NCI-H146 (cell line): Measurements from ENCODE around the gene IL4.

Source experiments
- DNase-seq: peaks from one replicate; lab custom pipeline; 2025; lab: John Stamatoyannopoulos, UW

IL4 gene

DNA sequence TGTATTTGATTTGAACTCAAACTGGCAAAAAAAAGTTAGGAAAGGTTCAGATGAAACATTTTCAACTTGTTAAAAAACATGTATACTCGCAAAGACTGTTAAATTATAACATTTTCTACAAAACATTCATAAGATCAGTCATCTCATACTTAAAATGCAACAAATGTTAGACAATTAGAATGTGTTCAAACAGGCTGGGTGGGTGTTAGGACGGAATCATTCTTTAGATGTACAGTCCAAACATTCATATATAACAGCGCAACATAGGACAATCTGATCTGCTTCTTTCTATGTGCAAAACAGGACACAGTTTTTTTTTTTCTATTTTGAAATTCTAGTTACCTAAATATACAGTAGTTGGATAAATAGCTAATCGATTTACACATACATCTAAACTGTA is 22.2 kb downstream of the IL4 start:
- DNase-seq, result no peak

DNA sequence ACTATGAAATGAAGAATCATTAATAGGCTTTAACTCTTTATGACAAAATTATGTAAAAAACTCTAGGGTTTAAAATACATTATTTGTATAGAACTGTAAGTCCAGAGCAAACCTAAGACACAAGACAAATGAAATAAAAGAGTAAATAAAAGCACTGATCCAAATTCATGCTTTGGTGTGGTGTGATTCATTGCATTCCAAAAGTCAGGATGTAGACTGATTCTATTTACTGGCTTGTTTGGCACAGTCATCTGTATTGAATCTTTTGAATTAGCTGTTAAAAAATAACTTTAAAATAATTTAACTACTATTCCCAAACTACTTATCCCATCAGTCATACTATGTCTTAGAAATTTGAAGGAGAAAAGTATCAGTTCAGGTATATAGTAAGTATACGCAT is 31.1 kb downstream of the IL4 start:
- DNase-seq, result no peak

DNA sequence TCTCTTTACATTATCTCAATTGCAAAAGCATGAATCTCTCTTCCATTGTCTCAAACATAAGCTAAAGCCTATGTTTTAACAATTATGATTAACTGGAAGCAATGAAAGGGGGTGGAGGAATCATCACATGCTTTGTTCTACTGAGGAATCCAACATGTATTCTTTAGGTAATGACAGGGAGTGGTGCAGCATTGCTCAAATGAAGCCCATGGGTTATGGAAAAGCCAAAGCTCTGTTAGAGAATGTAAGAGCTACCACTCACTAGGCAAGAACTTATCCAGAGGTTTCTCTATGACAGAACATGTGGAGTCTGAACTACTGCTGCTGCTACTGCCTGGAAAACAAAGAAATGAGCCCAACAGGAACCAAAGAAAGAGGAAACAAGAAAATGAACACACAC is 34.9 kb downstream of the IL4 start:
- DNase-seq, result no peak

DNA sequence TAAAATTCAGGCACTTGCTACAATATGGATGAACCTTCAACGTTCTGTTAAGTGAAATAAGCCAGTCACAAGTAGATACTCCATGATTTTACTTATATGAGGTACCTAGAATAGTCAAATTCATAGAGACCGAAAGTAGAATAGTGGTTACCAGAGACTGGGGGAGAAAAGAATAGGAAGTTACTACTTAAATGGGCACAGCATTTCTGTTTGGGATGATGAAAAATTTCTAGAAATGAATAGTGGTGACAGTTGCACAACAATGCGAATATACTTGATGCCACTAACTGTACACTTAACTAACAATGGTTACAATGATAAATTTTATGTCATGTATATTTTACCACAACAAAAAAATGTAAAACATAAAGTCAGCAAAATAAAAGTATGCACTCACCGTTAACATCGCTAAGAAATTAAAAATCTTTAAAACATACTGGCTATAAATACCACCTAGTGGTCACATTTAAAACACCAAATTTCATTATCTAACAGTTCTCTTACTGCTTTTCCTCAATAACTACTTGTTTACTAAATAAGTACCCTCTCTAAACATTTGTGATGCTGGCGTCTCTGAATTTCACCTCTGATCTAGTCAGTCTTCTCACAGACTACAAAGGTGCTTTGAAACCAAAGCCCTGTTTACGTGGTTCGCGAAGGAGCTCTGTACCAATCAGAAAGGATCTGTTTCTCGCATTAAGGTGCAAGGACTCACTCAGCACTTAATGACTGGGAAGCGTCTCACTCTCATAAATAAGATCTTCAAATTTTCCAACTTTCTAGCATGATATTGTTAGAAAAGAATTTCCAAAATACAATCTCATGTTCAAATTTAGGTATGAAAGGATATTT is 40.9 kb downstream of the IL4 start:
- no peak for DNase-seq

DNA sequence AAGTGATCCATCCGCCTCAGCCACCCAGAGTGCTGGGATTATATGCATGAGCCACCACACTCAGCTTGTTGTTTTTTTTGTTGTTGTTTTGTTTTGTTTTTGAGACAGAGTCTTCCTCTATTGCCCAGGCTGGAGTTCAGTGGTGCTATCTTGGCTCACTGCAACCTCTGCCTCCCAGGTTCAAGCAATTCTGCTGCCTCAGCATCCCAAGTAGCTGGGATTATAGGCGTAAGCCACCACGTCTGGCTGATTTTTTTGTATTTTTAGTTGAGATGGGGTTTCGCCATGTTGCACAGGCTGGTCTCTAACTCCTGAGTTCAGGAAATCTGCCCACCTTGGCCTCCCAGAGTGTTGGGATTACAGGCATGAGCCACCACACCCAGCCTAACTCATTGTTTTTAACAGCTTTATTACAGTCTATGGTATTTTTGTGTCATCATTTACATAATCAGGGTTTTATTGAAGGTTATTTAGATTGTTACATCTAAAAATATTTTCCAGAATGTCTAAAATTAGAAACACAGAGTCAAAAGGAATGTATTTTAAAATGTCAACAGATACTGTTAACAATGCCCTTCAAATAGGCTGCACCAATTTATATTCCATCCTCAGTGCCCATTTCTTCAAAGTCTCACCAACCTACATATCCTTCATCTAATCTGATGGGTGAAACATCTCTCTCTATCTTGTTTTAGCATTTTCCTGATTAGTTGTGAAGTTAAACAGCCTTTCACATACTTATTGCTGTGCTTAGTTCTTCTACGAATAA is 44.9 kb downstream of the IL4 start:
- no peak for DNase-seq

DNA sequence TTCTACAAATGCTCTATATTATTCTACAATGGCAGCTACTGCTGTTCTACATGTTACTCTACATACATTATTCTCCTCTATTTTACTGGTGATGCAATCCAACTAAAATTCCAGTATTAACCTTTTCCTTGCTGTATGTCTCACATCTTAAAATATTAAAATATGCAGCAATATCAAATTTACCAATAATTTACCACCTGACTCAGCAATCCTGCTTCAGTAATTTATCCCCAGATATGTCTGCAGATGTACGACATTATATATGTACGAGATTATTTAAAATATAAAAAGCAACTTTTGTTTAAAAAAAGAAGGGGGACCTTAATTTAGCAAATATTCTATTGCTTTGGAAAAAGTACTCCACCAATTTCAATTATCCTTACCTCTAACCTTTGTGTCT is 52.0 kb downstream of the IL4 start:
- DNase-seq, result no peak

DNA sequence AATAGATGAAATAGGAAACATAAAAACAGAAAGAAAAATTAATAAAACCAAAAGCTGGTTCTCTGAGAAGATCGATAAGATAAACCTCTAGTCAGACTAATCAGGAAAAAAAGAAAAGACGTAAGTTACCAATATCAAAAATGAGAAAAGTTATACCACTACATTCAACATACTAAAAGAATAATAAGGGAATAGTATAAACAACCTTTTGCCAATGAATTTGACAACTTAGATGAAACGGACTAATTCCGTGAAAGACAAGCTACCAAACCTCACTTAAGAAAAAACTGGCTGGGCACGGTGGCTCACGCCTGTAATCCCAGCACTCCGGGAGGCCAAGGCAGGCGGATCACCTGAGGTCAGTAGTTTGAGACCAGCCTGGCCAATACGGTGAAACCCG is 56.1 kb downstream of the IL4 start:
- no peak for DNase-seq
